OCI-LY7 (cell line): ENCODE measurements around the gene SLC22A14.

Source experiments
- CTCF ChIP-seq: fragments of 200-600 bp; sonication (generic); conservative IDR thresholded peaks from 2 replicates; pipeline ENCODE4 v1.5.1; 2014; ENCODE audit warnings: mild to moderate bottlenecking, antibody characterized with exemption, low read length, moderate library complexity, mixed read lengths
- EZH2phosphoT487 ChIP-seq: fragments of 200-600 bp; sonication (generic); IDR thresholded peaks from 2 replicates; pipeline ENCODE4 v1.6.1; 2018; ENCODE audit warnings: low read depth, borderline replicate concordance, mild to moderate bottlenecking, mixed run types, antibody characterized with exemption, low read length, moderate library complexity, mixed read lengths

GRCh38 chr3:38311941-38312340 lies 29.8 kb downstream of the SLC22A14 start:
- TF ChIP-seq CTCF: no peak
- no peak for TF ChIP-seq EZH2phosphoT487
